Hepatocyte (in vitro differentiated cells): ENCODE results near the gene KLHL17. TPM values are rescaled to one million over a fixed set of nuclear protein-coding genes. Genes with fewer than 3 reads are reported as not detected.
A peak's percentile ranks its signal among the peaks of the same experiment; 100 is the strongest.

Experiments used
- DNase-seq: peaks from one replicate; pipeline ENCODE4 v3.0.0-alpha.2; 2016; ENCODE audit warnings: low spot score
- H2AFZ ChIP-seq: fragments of 200-600 bp; sonication (generic); 2 replicates; pipeline ENCODE4 v1.6.0; 2016; ENCODE audit warnings: antibody characterized with exemption, mild to moderate bottlenecking
- H3K27ac ChIP-seq: fragments of 200-600 bp; sonication (generic); 2 replicates; pipeline ENCODE4 v1.5.1; 2016; ENCODE audit warnings: mild to moderate bottlenecking
- H3K27me3 ChIP-seq: fragments of 200-600 bp; sonication (generic); 2 replicates; pipeline ENCODE4 v1.6.1; 2016
- H3K36me3 ChIP-seq: fragments of 200-600 bp; sonication (generic); replicated peaks from 2 replicates; pipeline ENCODE4 v1.5.1; 2016; ENCODE audit warnings: low read depth; ENCODE audit not compliant: insufficient read depth
- H3K4me1 ChIP-seq: fragments of 200-600 bp; sonication (generic); 2 replicates; pipeline ENCODE4 v1.5.1; 2016; ENCODE audit warnings: mild to moderate bottlenecking, moderate library complexity; ENCODE audit not compliant: insufficient read depth
- H3K4me2 ChIP-seq: fragments of 200-600 bp; sonication (generic); 2 replicates; pipeline ENCODE4 v1.6.0; 2016
- H3K4me3 ChIP-seq: fragments of 200-600 bp; sonication (generic); 2 replicates; pipeline ENCODE4 v1.5.1; 2016; ENCODE audit warnings: mild to moderate bottlenecking
- H3K79me2 ChIP-seq: fragments of 200-600 bp; sonication (generic); 2 replicates; pipeline ENCODE4 v1.6.0; 2017; ENCODE audit warnings: mild to moderate bottlenecking
- H3K9me2 ChIP-seq: fragments of 200-600 bp; sonication (generic); replicated peaks from 2 replicates; pipeline ENCODE4 v1.6.0; 2017; ENCODE audit warnings: mild to moderate bottlenecking; ENCODE audit not compliant: insufficient read depth
- H3K9me3 ChIP-seq: fragments of 200-600 bp; sonication (generic); 2 replicates; pipeline ENCODE4 v1.5.1; 2016; ENCODE audit warnings: low read depth, mild to moderate bottlenecking
- H4K20me1 ChIP-seq: fragments of 200-600 bp; sonication (generic); 2 replicates; pipeline ENCODE4 v1.6.0; 2016; ENCODE audit warnings: mild to moderate bottlenecking; ENCODE audit not compliant: insufficient read depth, poor library complexity, severe bottlenecking
- CTCF ChIP-seq: fragments of 200-600 bp; sonication (generic); IDR thresholded peaks from 2 replicates; pipeline ENCODE4 v1.5.1; 2016; ENCODE audit warnings: antibody characterized with exemption, mild to moderate bottlenecking; ENCODE audit not compliant: poor library complexity
- EZH2 ChIP-seq: fragments of 200-600 bp; sonication (generic); IDR thresholded peaks from 2 replicates; pipeline ENCODE4 v1.6.1; 2016; ENCODE audit warnings: antibody characterized with exemption, mild to moderate bottlenecking, borderline replicate concordance
- EZH2phosphoT487 ChIP-seq: fragments of 200-600 bp; sonication (generic); IDR thresholded peaks from one replicate; pipeline ENCODE4 v1.6.1; 2018; ENCODE audit warnings: antibody characterized with exemption, mild to moderate bottlenecking, low read depth, moderate library complexity; ENCODE audit not compliant: unreplicated experiment, severe bottlenecking
- WGBS: methylation state at CpG from one replicate; pipeline ENCODE4 v1.1.6; 2016; ENCODE audit warnings: low lambda C conversion rate; ENCODE audit errors: missing lambda C conversion rate; 5-methylcytosine and 5-hydroxymethylcytosine counted together
- polyA plus RNA-seq: library from polyadenylated mRNA; unstranded; fragments of >200 nt; fragmentation: Nextera tagmentation; extraction: Ambion mirVana; gene quantifications from 2 replicates; pipeline ENCODE4 v1.2.1, GENCODE V29; 2016
- total RNA-seq: library from RNA; depleted of rRNA; stranded (reverse); fragments of >200 nt; gene quantifications from 2 replicates; pipeline ENCODE4 v1.2.3, GENCODE V29; 2014

The KLHL17 gene
- total and polyA plus RNA-seq, 2 experiments from 2014 or later, result 13.8 to 25.0 TPM

GRCh38 chr1:995665-996633, 35.6 kb downstream of the KLHL17 start:
- DNase-seq, result peak; percentile 32
- H3K27me3 ChIP-seq, result peaks cover 16% of the 10 kb centered on the region

GRCh38 chr1:996851-997712, 36.7 kb downstream of the KLHL17 start:
- DNase-seq, result peak; percentile 18
- no peak overlapping the region for H3K4me3 ChIP-seq
- H4K20me1 ChIP-seq, result no peaks in the 10 kb centered on the region
- no peaks in the 10 kb centered on the region for H3K9me2 ChIP-seq
- 69% methylated on average over 15 of the region's 24 CpGs for WGBS
- no peaks in the 10 kb centered on the region for H3K9me3 ChIP-seq
- H3K79me2 ChIP-seq, result peaks cover 8% of the 10 kb centered on the region
- H3K27me3 ChIP-seq, result peaks cover 16% of the 10 kb centered on the region
- peaks cover 9% of the 10 kb centered on the region for H3K4me1 ChIP-seq
- H3K4me2 ChIP-seq, result no peak overlapping the region
- no peaks in the 10 kb centered on the region for H3K36me3 ChIP-seq
- no peak overlapping the region for H2AFZ ChIP-seq
- H3K27ac ChIP-seq, result no peak overlapping the region
- TF ChIP-seq EZH2 (no peak), CTCF (no peak), EZH2phosphoT487 (no peak)

More at GRCh38 chr1:995665-996633, 35.6 kb downstream of the KLHL17 start:
- H3K4me1 ChIP-seq, result peaks cover 4% of the 10 kb centered on the region
- 28% methylated on average over 13 of the region's 30 CpGs for WGBS
- no peaks in the 10 kb centered on the region for H4K20me1 ChIP-seq
- no peaks in the 10 kb centered on the region for H3K9me2 ChIP-seq
- H3K79me2 ChIP-seq, result peaks cover under 1% of the 10 kb centered on the region
- no peaks in the 10 kb centered on the region for H3K36me3 ChIP-seq
- H3K27ac ChIP-seq, result no peak overlapping the region
- H3K4me3 ChIP-seq, result no peak overlapping the region
- TF ChIP-seq EZH2 (no peak), EZH2phosphoT487 (no peak), CTCF (no peak)
- H2AFZ ChIP-seq, result no peak overlapping the region
- peak overlapping the region; percentile 35 for H3K4me2 ChIP-seq
- H3K9me3 ChIP-seq, result no peaks in the 10 kb centered on the region

GRCh38 chr1:997713-997992, 37.3 kb downstream of the KLHL17 start:
- peaks cover 16% of the 10 kb centered on the region for H3K27me3 ChIP-seq
- peaks cover 12% of the 10 kb centered on the region for H3K79me2 ChIP-seq
- no peak overlapping the region for H3K4me3 ChIP-seq
- DNase-seq, result peak; percentile 19
- H3K4me1 ChIP-seq, result peaks cover 9% of the 10 kb centered on the region
- WGBS, result 83% methylated on average over 3 of the region's 3 CpGs
- no peaks in the 10 kb centered on the region for H3K9me2 ChIP-seq
- no peaks in the 10 kb centered on the region for H3K36me3 ChIP-seq
- H3K9me3 ChIP-seq, result no peaks in the 10 kb centered on the region
- H2AFZ ChIP-seq, result no peak overlapping the region
- no peak overlapping the region for H3K27ac ChIP-seq
- H3K4me2 ChIP-seq, result peak overlapping the region; percentile 95
- H4K20me1 ChIP-seq, result no peaks in the 10 kb centered on the region
- TF ChIP-seq CTCF, result no peak
- no peak for TF ChIP-seq EZH2
- no peak for TF ChIP-seq EZH2phosphoT487
